ENCODE results near the gene CA12.
"Not testable (repeated sequence)": the region's sequence is repeated elsewhere in the genome, so short reads cannot be mapped to it uniquely, and the experiment has no call there.

The CA12 gene

DNA sequence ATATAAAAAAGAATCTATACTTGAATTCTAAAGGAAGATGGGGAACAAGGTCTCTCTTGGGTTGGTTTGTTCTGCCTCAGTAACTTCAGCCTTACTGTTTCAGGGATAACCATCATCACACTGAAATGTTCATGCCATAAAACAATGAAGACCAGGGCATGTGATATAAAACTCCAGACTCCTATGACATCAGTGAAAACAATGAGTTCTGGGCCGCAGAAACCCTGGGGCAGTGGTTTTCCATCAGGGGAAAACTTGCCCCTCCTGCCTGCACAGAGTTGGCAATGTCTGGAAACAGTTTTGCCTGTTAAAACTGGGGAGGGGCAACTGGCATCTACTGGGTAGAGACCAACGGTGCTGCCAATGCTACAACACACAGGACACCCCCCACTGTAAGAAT is 46.8 kb downstream of the CA12 start:
- DNase-seq: no peak

- DNase-seq: no peak
Measured at GRCh38 chr15:63332367-63333124, 49.1 kb downstream of the CA12 start.

DNA sequence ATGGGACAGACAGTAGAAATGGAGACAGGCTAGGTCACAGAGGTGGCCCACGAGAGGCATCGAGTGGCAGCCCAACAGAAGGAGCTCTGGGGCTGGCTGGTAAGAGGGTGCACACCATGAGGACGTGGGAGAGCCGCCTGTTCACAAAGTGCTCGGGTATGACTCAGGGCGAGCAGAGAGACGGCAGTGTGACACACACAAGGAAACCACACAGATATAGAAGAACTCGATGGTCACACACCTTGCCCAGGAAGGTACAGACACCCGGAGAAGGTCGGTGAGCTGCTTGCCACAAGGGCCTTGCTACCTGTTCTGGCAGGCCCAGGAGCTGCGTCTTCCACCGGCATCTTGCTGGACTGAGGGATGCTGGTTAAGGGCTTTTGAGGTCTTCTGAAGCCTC is 50.2 kb downstream of the CA12 start:
- DNase-seq: no peak

GRCh38 chr15:63330926-63331325 is 50.7 kb downstream of the CA12 start:
- DNase-seq: no peak

DNA sequence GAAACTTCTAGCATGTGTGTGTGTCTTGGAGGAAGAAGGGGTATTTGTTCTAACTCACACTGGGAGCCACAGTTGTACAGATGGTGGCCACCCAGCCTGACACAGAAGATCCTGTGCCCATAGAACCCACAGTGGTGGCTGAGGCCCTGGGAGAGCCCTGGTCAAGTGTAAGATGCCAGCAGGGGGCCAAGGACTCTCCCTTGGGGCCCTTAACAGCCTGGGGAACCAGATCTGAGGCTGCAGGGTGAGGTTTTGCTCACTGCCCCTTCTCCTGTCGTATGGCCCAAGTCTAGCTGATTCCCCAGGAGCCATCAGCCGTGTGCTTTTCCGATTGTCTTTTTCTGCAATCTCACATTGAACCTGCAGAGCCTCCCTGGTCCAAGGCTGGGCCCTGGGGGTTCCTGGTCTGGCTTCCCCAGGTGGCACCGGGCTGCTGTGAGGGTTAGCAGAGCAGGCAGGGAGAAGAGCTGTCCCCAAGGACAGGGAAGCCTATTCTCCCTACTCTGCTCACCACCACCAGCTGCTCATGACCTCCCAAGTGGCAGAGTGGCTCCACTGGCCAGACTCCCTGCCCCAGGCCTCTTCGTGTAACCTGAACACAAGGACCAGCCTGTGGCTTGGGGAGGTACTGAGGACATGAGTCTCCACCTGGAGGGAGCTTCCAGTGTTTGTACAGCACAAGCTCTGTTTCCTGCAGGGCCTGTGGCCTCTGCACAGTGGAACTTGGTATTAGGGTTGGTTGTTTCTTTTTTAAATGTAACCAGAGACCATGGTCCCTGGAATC is 51.9 kb downstream of the CA12 start:
- no peak for DNase-seq

- DNase-seq: no peak
Measured at GRCh38 chr15:63327648-63328421, 53.8 kb downstream of the CA12 start.

- no peak for DNase-seq
Measured at GRCh38 chr15:63324770-63325169, 56.9 kb downstream of the CA12 start.

DNA sequence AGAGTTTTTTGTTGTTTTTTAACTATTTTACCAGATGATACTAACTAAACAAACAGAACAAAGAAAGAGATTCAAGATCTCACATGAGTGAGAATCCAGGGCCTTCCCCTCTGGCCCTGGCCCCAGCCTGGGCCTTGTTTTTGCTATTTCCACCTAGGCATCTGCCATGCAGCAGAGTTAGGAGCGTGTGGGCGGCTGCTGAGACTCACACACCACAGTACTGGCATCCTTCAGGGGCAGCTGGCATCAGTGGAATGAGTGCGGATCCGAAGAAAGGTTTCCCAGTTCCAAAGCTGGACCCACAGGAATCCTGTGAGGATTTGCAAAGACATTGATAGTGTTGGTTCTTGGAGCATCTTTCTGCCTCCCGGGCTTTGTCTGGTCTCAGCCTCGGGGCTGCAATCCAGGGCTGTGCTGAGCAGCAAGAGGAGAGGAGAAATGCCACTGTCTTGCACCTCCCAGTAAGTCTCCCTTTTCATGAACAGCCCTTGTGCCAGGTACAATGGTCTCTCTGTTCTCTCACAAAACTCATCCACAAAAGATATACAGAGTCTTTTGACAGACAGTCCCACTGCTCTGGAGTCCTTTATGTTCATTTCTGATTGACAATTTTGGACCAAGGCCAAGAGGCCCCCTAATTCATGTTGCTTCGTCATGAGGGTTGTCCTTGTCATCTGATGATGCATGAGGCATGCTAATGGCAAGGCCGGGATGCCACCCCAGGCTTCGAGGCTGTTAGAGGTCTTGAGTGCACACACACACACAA is 57.7 kb downstream of the CA12 start:
- DNase-seq: no peak

DNA sequence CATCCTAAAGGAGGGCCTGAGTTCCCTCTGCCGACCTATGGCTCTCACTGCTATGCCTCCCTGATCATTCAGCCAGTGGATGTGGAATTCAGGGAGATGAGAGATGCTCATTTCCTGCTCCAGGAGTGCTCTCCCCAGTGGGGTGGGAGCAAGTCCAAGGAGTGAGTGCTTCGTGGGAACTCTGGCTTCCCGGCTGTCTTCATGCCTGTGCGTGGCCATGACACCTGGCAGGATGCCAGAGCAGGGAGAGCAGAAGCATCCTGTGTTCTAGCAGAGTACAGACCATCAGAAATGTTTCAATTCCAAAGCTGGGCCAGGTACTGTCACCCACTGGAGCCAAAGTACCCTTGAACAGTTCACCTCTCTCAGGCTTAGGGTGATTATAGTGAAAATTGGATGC is 59.1 kb downstream of the CA12 start:
- DNase-seq: no peak

- DNase-seq: no peak
Measured at GRCh38 chr15:63321462-63321861, 60.2 kb downstream of the CA12 start.

- not testable (repeated sequence) for DNase-seq
Measured at GRCh38 chr15:63320981-63321380, 60.7 kb downstream of the CA12 start.

GRCh38 chr15:63320446-63320845 is 61.2 kb downstream of the CA12 start:
- not testable (repeated sequence) for DNase-seq

- DNase-seq: no peak
Measured at GRCh38 chr15:63319065-63319464, 62.6 kb downstream of the CA12 start.

GRCh38 chr15:63318344-63318743 is 63.3 kb downstream of the CA12 start:
- no peak for DNase-seq

DNA sequence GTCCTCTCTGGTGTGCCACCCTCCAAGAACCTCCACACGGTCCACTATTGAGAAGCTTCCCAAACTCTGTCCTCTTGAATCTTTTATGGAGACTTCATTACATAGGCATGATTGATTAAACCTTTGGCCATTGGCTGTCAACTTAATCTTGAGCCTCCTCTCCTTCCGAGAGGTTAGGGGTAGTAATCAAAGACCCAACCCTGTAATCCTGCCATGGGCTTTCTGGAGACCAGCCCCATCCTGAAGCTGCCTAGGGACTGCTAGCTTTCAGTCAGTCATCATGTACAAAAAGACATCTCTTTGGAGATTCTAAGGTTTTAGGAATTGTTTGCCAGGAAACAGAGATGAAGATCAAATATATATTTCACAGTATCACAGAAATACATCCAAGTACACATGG is 67.2 kb downstream of the CA12 start:
- no peak for DNase-seq

DNA sequence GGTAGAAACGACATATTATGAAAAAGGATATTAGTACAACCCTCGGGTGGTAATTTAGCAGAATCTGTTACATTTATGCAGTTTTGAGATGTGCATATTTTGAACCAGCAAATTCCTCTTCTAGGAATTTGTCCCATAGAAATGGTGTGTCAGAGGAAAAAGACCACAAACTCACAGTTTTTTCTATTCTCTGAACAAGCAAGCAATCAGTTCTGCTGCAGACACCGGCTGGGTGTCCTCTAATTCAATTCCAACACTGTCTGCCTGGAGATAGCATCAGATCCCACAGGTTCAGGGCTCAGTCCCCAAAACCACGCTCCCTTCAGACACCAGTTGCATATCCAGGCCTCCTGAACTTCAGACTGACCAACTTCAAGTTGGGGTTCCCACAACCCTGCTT is 67.8 kb downstream of the CA12 start:
- DNase-seq: no peak

GRCh38 chr15:63312286-63312685 is 69.4 kb downstream of the CA12 start:
- DNase-seq: no peak

DNA sequence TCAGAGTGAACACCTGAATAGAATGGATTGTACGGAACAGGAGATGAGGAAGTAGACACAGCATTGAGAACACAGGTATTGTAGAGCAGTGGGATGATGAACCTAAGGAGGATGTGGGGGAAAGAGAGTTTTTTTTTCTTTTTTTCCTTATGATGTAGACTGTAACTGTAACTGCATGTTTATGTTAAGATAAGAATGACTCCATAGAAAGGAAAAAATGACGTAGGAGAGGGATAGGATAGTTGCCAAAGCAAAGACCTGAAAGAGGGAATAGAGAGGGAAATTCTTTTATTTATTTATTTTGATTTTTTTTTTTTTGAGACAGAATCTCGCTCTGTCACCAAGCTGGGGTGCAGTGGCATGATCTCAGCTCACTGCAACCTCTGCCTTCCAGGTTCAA is 71.0 kb downstream of the CA12 start:
- DNase-seq: no peak

GRCh38 chr15:63308947-63309346 is 72.7 kb downstream of the CA12 start:
- DNase-seq: no peak

DNA sequence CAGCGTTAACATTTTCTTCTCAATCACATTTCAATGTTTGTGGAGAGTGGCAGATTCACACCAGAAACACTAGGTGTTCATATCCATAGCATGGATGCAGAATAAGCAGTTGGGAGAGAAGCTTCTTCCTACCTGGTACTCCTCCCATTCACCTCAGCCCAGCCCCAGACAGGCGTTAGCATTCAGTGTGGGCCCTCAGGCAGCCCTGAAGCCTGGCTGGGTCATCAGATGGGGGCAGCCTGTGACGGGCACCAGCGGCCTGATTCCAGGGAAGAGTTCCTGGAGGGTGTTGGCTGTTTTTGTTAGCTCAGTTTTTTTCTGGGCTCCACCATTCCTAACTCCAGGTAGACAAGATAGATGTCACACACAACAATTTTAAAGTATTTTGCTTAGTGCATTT is 73.2 kb downstream of the CA12 start:
- no peak for DNase-seq

DNA sequence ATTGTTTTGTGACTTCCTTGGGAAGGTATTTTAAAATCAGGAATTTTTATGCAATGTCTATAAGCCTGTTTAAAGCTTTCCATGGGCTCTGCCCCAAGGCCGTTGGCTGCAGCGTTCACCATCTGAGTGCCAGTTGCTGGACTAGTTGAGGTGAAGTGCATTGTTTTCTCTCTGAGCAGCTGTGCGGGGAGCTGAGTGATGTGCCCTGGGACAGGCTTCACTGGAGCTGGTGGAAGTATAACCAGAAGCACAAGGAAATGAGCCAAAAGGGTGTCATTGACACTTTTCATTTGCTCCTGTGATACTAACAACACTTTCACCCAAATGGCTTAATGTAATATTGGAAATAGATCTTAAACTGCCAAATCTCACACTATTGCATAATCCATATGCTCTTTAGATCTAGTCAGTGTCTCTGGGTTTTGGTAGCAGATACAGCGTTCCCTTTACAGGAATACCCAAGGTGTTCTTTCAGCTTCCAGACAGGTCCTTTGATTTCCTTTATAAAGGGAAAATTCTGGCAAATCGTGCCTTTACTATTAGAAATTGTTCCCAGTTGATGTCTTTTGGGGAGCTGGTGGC is 75.1 kb downstream of the CA12 start:
- DNase-seq: no peak

DNA sequence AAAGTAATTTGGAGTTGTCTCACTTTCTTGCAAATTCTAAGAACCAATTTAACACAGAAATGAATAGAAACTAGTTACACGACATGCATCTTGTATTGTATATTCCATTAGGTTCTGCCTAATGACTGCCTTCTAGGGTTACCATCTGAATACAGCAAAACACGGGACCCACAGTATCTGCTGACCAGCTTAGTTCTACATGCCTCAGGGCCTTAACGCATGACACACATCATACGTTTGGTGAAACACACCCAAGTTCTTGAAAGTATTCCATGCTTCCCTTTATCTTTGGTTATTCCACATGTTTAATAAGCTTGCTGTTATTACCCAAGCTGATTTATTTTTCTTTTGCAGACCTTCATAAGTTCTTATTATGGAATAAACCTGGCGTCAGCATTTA is 76.4 kb downstream of the CA12 start:
- DNase-seq: no peak

DNA sequence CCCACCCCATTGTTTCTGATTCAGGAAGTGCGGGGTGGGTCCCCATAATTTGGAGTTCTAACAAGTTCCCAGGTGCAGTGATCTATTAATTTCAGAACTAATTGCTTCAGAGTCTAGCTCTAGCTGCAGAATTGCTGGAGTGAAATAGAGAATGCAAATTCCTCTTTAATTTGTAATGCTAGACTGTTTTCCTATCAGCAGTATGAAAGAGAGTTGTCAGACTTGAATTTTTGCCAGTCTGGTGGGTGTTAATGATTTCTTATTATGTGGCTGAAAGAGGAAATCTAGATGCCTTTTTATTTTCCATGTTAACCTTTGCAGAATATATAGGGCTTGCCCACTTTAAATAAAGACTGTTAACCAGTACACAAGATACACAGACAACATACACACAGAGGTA is 80.6 kb downstream of the CA12 start:
- no peak for DNase-seq
